NOMO-1 (cell line): Measurements from ENCODE around the gene MED27.

ENCODE experiments used
- DNase-seq, 2 experiments: peaks; one replicate each; lab custom pipeline; 2025; ENCODE audit not compliant: unreplicated experiment in 2 of 2; lab: John Stamatoyannopoulos, UW

MED27 gene

GRCh38 chr9:131889437-131890251 lies 190.0 kb downstream of the MED27 start:
- DNase-seq = no peak

GRCh38 chr9:131888923-131889322 lies 190.7 kb downstream of the MED27 start:
- no peak for DNase-seq

- DNase-seq = no peak
Observed at GRCh38 chr9:131887680-131888079, 192.0 kb downstream of the MED27 start.

GRCh38 chr9:131886826-131887225 lies 192.8 kb downstream of the MED27 start:
- DNase-seq = no peak

- no peak for DNase-seq
Observed at GRCh38 chr9:131885144-131885609, 194.5 kb downstream of the MED27 start.

GRCh38 chr9:131884222-131884621 lies 195.4 kb downstream of the MED27 start:
- no peak for DNase-seq

- no peak for DNase-seq
Observed at GRCh38 chr9:131880833-131881583, 198.7 kb downstream of the MED27 start.

- DNase-seq = no peak
Observed at GRCh38 chr9:131879911-131880290, 199.8 kb downstream of the MED27 start.

GRCh38 chr9:131879181-131879910 lies 200.3 kb downstream of the MED27 start:
- no peak for DNase-seq

GRCh38 chr9:131876486-131876885 lies 203.2 kb downstream of the MED27 start:
- DNase-seq = no peak

- DNase-seq = no peak
Observed at GRCh38 chr9:131875828-131876485, 203.7 kb downstream of the MED27 start.

GRCh38 chr9:131874916-131875670 lies 204.6 kb downstream of the MED27 start:
- DNase-seq = no peak

- no peak for DNase-seq
Observed at GRCh38 chr9:131874447-131874846, 205.2 kb downstream of the MED27 start.

GRCh38 chr9:131873891-131874440 lies 205.7 kb downstream of the MED27 start:
- no peak for DNase-seq

GRCh38 chr9:131873335-131873734 lies 206.3 kb downstream of the MED27 start:
- no peak for DNase-seq

GRCh38 chr9:131872702-131873101 lies 207.0 kb downstream of the MED27 start:
- DNase-seq = no peak

GRCh38 chr9:131872006-131872405 lies 207.7 kb downstream of the MED27 start:
- no peak for DNase-seq

- DNase-seq = no peak
Observed at GRCh38 chr9:131870156-131870555, 209.5 kb downstream of the MED27 start.

- no peak for DNase-seq
Observed at GRCh38 chr9:131869348-131869747, 210.3 kb downstream of the MED27 start.

- no peak for DNase-seq
Observed at GRCh38 chr9:131868766-131869165, 210.9 kb downstream of the MED27 start.
